Measurements from ENCODE around the gene DCUN1D2. TPM values are rescaled to one million over a fixed set of nuclear protein-coding genes. Genes with fewer than 3 reads are reported as not detected.

The DCUN1D2 gene
- total RNA-seq, 3 donors from 2014 or later = 15.8 to 22.4 (median 16.4) TPM

GRCh38 chr13:113417836-113418721 is 72.4 kb downstream of the DCUN1D2 start:
- DNase-seq (ENCODE audit: low spot score in 2 of 2) = no peak
- no peak for TF ChIP-seq CTCF (IDR thresholded peaks at IDR 0.05)
- TF ChIP-seq POLR2A (IDR thresholded peaks at IDR 0.05) = no peak
- TF ChIP-seq POLR2AphosphoS5 (IDR thresholded peaks at IDR 0.05) = no peak

GRCh38 chr13:113417008-113417751 is 73.3 kb downstream of the DCUN1D2 start:
- no peaks in the 10 kb centered on the region for H3K27me3 ChIP-seq
- no peaks in the 10 kb centered on the region for H3K9me3 ChIP-seq
- no peaks in the 10 kb centered on the region for H3K36me3 ChIP-seq
- TF ChIP-seq CTCF (IDR thresholded peaks at IDR 0.05) (no peak), POLR2AphosphoS5 (IDR thresholded peaks at IDR 0.05) (no peak), POLR2A (IDR thresholded peaks at IDR 0.05) (no peak)
- no peak overlapping the region for H3K27ac ChIP-seq
- DNase-seq (ENCODE audit: low spot score in 2 of 2) = no peak
- intact Hi-C loops (cut with DNase I; ENCODE audit: low total_unique reads) = no loop called here
- H3K4me1 ChIP-seq = no peaks in the 10 kb centered on the region
- no peak overlapping the region for H3K4me3 ChIP-seq

More at GRCh38 chr13:113417836-113418721, 72.4 kb downstream of the DCUN1D2 start:
- intact Hi-C loops (cut with DNase I; ENCODE audit: low total_unique reads) = no loop called here
- H3K4me3 ChIP-seq = no peak overlapping the region
- H3K27ac ChIP-seq = no peak overlapping the region
- H3K36me3 ChIP-seq = no peaks in the 10 kb centered on the region
- no peaks in the 10 kb centered on the region for H3K27me3 ChIP-seq
- H3K9me3 ChIP-seq = no peaks in the 10 kb centered on the region
- H3K4me1 ChIP-seq = no peaks in the 10 kb centered on the region

GRCh38 chr13:113415825-113416224 is 74.7 kb downstream of the DCUN1D2 start:
- Histone ChIP-seq H3K27ac (no peak overlapping the region), H3K4me3 (no peak overlapping the region), H3K4me1 (peaks cover 0 to 3% of the 10 kb centered on the region in 2 donors), H3K36me3 (no peaks in the 10 kb centered on the region), H3K27me3 (no peaks in the 10 kb centered on the region), H3K9me3 (no peaks in the 10 kb centered on the region)
- TF ChIP-seq CTCF (IDR thresholded peaks at IDR 0.05) (no peak), POLR2AphosphoS5 (IDR thresholded peaks at IDR 0.05) (no peak), POLR2A (IDR thresholded peaks at IDR 0.05) (no peak)
- intact Hi-C loops (cut with DNase I; ENCODE audit: low total_unique reads) = no loop called here
- DNase-seq (ENCODE audit: low spot score in 2 of 2) = no peak

GRCh38 chr13:113415032-113415431 is 75.5 kb downstream of the DCUN1D2 start:
- Histone ChIP-seq H3K27ac (no peak overlapping the region), H3K9me3 (no peaks in the 10 kb centered on the region), H3K4me3 (no peak overlapping the region), H3K27me3 (no peaks in the 10 kb centered on the region), H3K36me3 (no peaks in the 10 kb centered on the region), H3K4me1 (peaks cover 0 to 3% of the 10 kb centered on the region in 2 donors)
- no peak for TF ChIP-seq POLR2A (IDR thresholded peaks at IDR 0.05)
- no peak for TF ChIP-seq POLR2AphosphoS5 (IDR thresholded peaks at IDR 0.05)
- no peak for TF ChIP-seq CTCF (IDR thresholded peaks at IDR 0.05)
- intact Hi-C loops (cut with DNase I; ENCODE audit: low total_unique reads) = no loop called here
- DNase-seq (ENCODE audit: low spot score in 2 of 2) = no peak

- intact Hi-C loops (cut with DNase I; ENCODE audit: low total_unique reads) = no loop called here
- Histone ChIP-seq H3K27ac (no peak overlapping the region), H3K36me3 (no peaks in the 10 kb centered on the region), H3K9me3 (no peaks in the 10 kb centered on the region), H3K4me1 (peaks cover 0 to 3% of the 10 kb centered on the region in 2 donors), H3K4me3 (no peak overlapping the region), H3K27me3 (no peaks in the 10 kb centered on the region)
- TF ChIP-seq POLR2AphosphoS5 (IDR thresholded peaks at IDR 0.05) = no peak
- TF ChIP-seq POLR2A (IDR thresholded peaks at IDR 0.05) = no peak
- TF ChIP-seq CTCF (IDR thresholded peaks at IDR 0.05) = no peak
- DNase-seq (ENCODE audit: low spot score in 2 of 2) = no peak
Measured at GRCh38 chr13:113414335-113414734, 76.2 kb downstream of the DCUN1D2 start.

Measured in breast epithelium (tissue), 4 donors.